Upper lobe of left lung (tissue), 6 donors: Measurements from ENCODE around the gene CPT1A. TPM values are rescaled to one million over a fixed set of nuclear protein-coding genes. Genes with fewer than 3 reads are reported as not detected.

Experiments
- total RNA-seq, 6 donors: library from RNA; depleted of rRNA in 4 of 6; stranded (reverse); fragments of >200 nt in 4 of 6; gene quantifications; one replicate each; pipeline versions ENCODE4 v1.1.0 to v1.2.1, GENCODE V29; 2016 to 2021
- donor health status: DM: no; HTN: no; CAD: no; lungs with moderate emphysema.
- donor health status: DM: no; HTN: yes; CAD: no; lungs with severe emphysema.

CPT1A gene
- total RNA-seq, 6 donors from 2014 or later: 38.2 to 91.8 (median 63.3) TPM

Other genes starting within 250 kb of the CPT1A start
- gene GAL, start 157.4 kb downstream of the CPT1A start, total RNA-seq: under 1 TPM in 2 of 6 donors, not detected in 4; 0.54 TPM
- gene TESMIN, start 90.4 kb downstream of the CPT1A start, total RNA-seq: 1 to 10 TPM in 4 of 6 donors, under 1 TPM in 2; 0.76 to 7.3 (median 1.8) TPM
- gene MRPL21, start 61.9 kb upstream of the CPT1A start, total RNA-seq: 10 to 100 TPM; 17.8 to 50.8 (median 32.3) TPM
- 10 to 100 TPM; 11.7 to 84.9 (median 18.9) TPM for gene IGHMBP2, start 62.0 kb upstream of the CPT1A start, total RNA-seq
- gene MRGPRD, start 139.1 kb upstream of the CPT1A start, total RNA-seq: not detected
- 10 to 100 TPM in 3 of 6 donors, 1 to 10 TPM in 3; 3.0 to 16.2 (median 10.7) TPM for gene MRGPRF, start 171.3 kb upstream of the CPT1A start, total RNA-seq
- 10 to 100 TPM; 12.5 to 61.8 (median 18.8) TPM for gene TPCN2, start 207.0 kb upstream of the CPT1A start, total RNA-seq